HG03103 (cell line): ENCODE measurements around the gene CCDC90B.
A peak's percentile ranks its signal among the peaks of the same experiment; 100 is the strongest.
"Not testable (repeated sequence)": the region's sequence is repeated elsewhere in the genome, so short reads cannot be mapped to it uniquely, and the experiment has no call there.

Source experiments
- ATAC-seq: cut with Tn5 transposase; IDR thresholded peaks from one replicate; pipeline ENCODE4 v1.9.1; 2021; ENCODE audit warnings: low read depth; ENCODE audit not compliant: unreplicated experiment

CCDC90B gene, protein sequence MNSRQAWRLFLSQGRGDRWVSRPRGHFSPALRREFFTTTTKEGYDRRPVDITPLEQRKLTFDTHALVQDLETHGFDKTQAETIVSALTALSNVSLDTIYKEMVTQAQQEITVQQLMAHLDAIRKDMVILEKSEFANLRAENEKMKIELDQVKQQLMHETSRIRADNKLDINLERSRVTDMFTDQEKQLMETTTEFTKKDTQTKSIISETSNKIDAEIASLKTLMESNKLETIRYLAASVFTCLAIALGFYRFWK

DNA sequence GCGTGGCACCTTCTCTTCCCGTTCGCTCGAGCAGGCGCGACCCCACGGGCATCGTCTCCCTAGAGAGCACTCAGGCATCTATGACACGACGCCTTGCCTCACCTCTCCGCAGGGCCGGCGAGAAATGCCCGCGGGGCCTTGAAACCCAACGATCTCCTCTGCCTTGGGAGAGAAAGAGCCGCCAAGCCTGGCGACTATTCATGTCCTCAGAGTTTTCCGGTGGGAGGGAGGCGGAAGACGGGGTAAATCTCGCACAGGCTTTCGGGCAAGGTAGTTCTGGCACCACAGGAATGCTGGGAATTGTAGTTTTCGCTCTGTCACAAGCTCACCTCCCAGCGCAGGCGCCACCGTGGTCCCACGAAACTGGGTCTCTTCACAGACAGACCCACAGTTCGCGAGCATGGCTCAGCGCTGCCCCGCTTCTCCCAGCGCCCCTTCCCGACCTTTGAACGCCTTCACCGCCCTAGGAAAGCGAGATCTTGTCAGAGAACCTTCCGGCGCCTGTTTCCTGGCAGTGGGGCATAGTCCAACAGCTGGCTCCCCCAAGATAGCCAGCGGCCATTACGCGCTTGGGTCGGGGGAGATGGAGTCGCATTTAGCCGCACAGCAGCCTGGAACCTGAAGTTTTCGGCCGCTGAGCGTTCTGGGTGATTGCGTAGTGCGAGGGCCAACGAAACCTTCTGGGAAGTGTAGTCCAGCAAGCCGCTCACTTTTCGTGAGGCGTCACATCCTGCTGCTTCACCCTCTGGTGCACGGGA lies at the start of gene CCDC90B:
TSS of gene CCDC90B (minus strand) at position 597 of the 758 bp plus-strand sequence. CDS start at position 202, 395 bp downstream.
- peak; percentile 83 for ATAC-seq

DNA sequence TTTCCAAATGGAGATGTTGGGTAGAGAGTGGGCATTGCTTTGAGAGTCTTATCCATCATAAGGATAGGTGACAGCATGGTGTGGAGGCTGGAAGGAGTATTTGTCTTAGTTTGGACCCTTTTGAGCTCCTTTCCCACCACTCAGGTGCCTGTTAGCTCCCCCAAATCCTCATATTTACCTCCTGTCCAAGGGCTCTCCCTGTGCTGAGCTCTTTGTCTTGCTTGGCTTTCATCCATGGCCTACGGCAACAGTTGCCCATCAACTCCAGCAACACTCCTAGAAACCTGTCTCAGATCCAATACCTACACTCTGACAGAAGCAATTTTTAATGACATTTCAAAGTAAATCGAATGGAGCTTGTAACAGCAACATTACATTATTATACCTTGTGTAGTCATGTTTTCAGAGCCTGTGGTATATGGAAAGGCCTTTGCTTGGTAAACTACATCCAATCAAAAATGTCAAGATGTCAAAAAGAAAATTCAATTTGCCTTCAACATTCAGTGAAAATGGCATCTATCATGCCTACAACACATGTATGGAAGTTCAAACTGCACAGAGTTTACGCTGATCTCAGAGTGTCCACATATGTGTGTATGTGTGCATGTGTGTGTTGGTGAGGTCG lies 49.4 kb upstream of the CCDC90B start:
- ATAC-seq = no peak

DNA sequence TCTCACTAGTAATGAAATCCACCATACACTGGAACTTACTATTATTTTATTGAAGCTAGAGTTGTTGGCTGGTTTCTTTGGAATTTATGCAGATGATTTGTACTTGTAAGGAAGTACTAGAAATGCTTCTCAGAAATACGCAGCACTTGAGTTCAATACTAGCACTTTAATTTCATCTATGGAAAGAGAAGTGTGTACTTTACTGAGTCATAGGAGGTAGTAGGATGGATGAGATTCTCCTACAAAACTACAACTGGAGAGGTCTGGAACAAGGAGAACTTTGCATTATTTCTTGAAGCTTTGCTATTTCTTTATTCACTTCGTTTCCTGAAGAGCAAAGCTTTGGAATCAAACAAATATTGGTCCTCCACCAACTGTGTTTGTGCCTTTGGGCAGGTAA lies 44.1 kb upstream of the CCDC90B start:
- ATAC-seq = no peak

DNA sequence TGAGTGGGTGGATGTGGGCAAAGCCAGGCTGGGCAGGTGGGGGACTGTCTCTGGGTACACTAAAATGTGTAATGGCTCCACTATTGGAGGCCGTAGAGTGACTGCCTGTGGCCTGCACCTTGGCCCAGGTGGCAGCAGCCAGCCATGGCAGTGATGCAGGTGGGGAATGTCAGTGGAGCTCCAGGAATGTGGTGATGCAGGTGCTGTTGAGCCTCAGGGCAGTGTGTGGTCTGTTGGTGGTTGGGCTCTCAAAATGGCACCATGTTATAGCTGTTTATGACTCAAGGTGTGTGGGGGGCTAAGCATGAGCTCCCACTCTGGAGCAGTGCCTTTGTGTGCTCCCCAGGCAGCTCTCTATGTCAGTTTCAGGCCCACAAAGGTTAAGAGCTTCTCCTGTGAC lies 40.2 kb upstream of the CCDC90B start:
- ATAC-seq = no peak

DNA sequence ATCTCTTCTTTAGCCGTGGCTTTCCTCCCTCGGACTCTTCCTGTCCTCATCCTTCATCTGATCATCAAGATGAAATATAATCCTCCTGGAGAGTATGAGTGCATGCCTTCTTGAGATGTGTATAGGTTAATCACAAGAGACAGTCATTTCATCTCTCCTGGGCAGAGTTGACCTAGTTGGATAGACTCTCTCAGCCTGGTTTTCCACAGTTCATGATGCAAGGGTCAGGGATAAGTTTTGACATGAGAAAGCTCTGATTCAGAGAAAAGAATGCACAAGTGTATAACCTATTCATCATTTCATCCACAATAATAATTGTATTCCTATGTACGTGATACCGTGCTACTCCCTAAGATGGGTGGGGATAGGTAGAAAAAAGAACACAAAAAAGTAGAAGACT lies 33.2 kb upstream of the CCDC90B start:
- no peak for ATAC-seq

DNA sequence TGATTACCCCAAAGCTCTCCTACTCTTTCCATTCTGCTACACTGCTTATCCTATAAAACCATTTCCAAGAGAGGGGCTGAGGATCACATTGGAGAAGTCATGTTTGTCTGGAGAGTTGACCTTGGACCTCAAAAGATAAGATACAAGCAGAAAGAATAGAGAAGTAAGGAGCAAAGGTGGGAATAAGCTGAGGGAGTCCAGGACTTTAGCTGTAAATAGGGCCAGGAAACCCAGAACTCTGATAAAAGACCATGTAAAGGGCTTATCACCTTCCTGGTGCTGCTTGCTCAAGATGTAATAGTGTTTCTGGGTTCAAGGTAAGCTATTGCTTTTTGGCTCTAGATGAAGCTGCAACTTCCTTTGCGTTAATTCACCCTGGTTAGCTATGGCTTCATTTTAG lies 32.8 kb upstream of the CCDC90B start:
- no peak for ATAC-seq

DNA sequence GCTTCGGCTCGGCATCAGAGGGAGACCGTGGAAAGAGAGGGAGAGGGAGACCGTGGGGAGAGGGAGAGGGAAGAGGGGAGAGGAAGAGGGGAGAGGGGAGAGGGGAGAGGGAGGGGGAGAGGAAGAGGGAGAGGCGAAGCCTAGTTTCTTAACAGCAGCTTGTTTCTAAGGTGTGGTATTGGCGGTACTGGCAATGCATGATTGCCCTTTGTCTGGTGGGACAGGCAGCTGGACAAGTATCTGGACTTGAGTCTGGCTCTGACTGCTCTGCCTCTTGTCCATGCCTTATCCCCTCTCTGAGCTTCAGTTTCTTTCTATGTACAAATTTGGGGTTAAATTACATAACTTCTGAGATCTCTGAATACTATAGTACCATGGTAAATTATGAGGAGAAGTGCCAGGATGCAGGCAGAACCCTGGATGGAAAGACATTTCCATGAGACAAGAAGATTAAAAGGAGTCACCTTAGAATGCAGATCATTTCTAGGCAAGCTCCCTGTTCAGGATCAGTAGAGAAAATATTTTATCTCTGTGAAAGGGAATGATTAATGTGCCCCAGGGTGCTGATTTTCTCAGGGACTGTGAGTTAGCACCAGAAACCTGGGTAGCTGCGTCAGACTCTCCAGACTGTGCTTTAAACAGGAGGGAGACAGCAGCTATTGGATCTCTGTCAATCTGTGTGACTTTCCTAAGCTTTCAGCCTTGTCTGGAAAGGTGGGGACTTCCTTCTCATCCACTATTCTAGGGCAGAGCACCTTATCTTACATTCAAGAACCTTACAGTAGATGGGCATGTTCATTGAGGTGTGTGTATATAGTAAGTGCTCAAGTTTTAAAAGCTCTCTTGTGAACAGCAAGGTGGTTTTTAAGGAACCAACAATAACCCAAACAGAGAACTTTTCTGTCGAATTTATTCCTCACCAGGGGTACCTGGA lies 31.9 kb upstream of the CCDC90B start:
- no peak for ATAC-seq

DNA sequence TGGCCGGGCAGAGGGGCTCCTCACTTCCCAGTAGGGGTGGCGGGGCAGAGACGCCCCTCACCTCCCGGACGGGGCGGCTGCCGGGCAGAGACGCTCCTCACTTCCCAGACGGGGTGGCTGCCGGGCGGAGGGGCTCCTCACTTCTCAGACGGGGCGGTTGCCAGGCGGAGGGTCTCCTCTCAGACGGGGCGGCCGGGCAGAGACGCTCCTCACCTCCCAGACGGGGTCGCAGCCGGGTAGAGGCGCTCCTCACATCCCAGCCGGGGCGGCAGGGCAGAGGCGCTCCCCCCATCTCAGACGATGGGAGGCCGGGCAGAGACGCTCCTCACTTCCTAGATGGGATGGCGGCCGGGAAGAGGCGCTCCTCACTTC lies 30.7 kb upstream of the CCDC90B start:
- not testable (repeated sequence) for ATAC-seq

DNA sequence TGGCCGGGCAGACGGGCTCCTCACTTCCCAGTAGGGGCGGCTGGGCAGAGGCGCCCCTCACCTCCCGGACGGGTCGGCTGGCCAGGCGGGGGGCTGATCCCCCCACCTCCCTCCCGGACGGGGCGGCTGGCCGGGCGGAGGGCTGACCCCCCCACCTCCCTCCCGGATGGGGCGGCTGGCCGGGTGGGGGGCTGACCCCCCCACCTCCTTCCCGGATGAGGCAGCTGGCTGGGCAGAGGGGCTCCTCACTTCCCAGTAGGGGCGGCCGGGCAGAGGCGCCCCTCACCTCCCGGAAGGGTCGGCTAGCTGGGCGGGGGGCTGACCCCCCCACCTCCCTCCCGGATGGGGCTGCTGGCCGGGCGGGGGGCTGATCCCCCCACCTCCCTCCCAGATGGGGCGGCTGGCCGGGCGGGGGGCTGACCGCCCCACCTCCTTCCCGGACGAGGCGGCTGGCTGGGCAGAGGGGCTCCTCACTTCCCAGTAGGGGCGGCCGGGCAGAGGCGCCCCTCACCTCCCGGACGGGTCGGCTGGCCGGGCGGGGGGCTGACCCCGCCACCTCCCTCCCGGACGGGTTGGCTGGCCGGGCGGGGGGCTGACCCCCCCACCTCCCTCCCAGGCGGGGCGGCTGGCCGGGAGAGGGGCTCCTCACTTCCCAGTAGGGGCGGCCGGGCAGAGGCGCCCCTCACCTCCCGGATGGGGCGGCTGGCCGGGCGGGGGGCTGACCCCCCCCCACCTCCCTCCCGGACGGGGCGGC lies 30.2 kb upstream of the CCDC90B start:
- ATAC-seq = not testable (repeated sequence)

DNA sequence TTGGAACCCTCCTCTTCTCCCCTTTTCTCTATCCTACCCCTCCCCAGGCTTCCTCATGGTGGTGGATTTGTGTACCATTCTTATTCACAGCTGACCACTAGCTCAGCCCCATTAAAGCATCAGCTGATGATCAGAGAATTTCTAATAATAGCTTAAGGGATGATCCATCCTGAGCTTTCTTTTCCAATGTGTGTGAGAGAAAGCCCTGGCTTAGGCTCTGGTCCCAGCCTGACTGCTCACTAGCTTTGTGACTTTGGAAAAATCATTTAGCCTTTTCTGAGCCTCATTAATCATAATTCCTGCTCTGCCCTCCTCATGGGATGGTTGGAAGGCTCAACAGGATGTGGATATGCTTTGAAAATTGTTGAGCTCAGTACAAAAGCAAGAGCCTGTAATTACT lies 26.3 kb upstream of the CCDC90B start:
- no peak for ATAC-seq

DNA sequence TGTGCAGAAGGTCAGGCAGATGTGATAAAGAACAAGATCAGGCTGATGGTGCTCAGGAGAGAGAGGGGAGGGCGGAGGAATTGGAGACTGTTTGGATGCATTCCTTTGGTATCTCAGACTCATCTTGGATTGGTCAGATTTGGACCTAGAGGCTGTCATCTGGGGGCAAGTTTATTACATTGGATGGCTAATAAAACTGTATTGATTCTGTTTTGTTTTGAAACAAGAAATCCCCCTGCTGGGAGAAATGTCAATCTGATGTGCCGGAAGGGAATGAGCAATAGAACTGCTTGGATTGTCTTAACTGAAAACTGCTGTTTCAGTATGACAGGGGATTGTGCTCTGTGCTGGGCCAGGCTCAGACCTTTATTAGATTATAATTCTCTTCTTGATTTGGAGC lies 25.5 kb upstream of the CCDC90B start:
- ATAC-seq = no peak

DNA sequence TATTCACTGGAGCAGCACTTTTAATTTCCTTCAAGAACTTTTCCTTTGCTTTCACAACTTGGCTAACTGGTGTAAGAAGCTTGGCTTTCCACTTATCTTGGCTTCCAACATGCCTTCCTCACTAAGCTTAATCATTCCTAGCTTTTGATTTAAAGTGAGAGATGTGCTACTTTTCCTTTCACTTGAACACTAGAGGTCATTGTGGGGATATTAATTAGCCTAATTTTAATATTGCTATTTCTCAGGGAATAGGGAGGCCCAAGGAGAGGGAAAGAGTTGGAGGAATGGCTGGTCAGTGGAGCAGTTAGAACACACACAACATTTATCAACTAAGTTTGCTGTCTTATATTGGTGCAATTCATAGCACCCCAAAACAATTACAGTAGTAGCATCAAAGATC lies 24.6 kb upstream of the CCDC90B start:
- no peak for ATAC-seq

DNA sequence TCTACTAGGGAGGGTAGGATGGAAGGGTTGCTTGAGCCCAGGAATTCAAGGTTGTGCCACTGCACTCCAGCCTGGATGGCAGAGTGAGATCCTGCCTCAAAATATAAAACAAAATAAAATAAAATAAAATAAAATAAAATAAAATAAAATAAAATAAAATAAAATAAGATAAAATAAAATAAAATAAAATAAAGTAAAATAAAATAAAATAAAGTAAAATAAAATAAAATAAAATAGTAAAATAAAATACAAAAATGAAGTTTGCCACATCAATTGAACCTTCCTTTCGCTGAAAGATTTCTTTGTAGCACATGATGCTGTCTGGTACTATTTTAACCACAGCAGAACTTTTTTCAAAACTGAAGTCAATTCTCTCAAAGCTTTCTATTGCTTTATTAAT lies 22.4 kb upstream of the CCDC90B start:
- ATAC-seq = not testable (repeated sequence)

DNA sequence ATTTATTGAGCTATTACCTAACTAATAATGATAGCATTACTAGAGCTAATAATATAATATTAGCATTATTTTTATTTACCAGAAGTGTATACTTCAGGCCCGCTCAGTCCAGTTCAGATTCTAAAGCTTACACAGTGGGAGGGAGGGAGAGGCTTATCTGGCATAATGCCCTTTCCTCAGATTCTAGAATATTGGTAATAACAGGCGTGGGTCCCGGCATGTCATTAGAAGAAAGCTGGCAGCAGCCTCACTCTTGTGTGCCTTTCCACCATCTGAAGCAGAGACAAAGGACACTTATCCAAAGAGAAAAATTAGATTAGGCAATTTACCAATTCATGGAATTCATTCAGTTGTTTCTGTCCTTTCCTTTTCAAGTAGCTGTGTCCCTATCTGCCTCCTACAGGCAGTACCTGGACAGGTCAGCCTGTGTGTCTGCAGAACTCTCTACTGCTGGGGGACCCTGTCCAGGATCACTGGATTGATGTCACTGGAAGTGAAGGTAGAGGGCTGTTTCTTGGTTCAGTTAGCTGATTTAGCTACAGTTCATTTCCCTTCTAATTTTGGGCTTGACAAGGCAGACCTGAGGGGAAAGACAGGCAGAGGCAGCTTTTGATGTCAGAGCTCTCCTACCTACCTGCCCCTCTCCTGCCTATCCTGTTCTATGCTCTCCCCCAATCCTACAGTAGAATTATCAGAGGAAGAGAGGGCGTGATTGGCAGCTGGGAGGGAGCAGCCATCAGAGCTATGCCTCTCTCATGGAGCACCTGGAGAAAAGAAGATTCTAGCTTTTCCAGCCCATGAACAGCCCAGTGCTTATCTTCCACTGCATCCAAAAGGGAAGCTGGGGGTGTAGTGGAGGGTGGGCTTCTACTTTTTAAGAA lies 20.3 kb upstream of the CCDC90B start:
- no peak for ATAC-seq

DNA sequence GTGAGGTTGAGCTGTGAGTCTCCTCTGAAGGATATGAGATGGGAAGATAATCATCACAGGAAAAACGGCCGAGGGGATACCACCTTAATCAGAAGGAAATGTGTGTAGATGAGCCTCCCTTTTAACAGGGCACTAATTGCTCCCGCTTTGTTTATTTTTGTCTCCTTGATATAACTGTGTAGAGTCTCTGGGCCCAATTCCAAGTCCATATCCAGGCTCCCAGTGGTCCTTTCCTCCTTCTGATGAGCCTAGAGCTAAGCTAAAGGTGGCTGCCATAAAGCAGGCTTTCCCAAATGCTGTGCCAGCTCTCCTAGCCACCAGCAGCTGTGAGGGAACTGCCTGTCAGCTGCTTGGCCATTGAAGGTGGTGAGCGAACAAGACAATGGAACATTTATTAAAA lies 17.1 kb upstream of the CCDC90B start:
- ATAC-seq = no peak

DNA sequence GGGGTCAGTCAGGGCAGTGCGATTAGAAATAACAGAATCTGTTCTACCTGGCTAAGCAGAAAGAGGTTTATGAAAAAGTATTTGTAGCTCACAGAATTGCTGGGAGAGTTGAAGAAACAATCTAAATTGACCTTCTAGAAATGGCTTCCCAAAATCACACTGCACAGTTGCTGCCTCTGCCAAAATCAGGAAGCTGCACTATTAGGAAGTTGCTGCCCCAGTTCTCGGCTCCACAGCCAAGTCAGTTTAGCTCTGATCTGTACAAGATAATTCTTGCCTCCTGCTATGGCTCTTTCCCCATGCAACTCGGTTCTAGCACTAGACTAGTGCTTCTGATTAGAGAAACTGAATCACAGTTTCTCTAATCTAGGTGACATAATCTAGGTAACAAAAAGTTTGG lies 16.0 kb upstream of the CCDC90B start:
- no peak for ATAC-seq

DNA sequence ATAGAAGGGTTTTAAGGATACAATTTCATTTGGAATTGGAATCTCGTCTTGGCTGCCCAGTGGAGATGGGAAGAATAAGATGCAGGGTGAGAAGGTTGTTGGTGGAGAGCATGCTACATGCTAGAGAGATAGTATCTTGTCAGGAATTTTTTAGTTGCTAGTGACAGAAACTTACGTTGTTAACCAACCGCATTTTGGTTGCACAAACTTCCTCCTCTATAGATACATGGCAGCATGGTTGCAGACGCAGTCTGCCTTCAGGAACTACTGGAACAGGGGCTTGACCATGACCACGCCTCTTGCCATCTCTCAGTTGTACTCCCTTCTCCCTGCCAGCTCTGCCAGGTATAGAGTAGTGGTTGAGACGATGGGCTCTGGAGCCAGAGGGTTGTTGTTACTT lies 13.5 kb upstream of the CCDC90B start:
- ATAC-seq = no peak

DNA sequence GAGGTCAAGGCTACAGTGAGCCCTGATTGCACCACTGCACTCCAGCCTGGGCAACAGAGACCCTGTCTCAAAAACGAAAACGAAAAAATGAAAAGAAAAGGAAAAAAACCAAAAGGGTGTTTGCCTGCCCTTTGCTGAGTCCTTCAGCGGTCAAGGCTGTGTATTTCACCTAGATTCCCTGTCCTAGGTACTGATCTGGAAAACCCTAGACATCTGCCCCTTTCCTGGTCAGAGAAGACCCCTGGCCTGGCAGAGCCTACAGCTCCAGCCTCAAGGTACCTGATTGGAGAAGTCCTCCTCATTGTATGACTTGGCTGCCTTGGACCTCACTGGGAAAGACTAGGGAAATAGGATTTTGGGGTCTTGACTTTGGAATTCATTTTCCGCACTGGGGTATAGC lies 8.0 kb upstream of the CCDC90B start:
- no peak for ATAC-seq

DNA sequence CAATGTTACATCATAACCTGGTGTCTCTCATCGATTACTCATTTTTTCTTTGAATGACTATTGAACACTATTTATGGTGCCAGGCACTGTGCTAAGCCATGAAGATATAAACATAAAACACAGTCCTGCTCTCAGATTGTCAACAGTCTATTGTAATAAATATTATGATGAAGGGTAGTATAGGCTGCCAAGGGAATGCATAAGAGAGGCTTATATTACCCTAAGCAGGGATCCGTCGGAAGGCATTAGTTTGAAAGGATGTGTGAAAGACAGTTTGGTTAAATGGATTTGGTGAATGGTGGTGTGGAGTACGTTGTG lies 7.2 kb upstream of the CCDC90B start:
- no peak for ATAC-seq
